ENCODE data around the gene LAMA5.

Gene LAMA5

GRCh38 chr20:62369815-62370114 is 2.7 kb upstream of the LAMA5 start:
- no peak for DNase-seq (ENCODE audit: low read depth)

GRCh38 chr20:62368976-62369814 is 2.1 kb upstream of the LAMA5 start:
- DNase-seq (ENCODE audit: low read depth): peak; percentile 43

- no peak for DNase-seq (ENCODE audit: low read depth)
Observed at GRCh38 chr20:62368392-62368975, 1.4 kb upstream of the LAMA5 start.

DNA sequence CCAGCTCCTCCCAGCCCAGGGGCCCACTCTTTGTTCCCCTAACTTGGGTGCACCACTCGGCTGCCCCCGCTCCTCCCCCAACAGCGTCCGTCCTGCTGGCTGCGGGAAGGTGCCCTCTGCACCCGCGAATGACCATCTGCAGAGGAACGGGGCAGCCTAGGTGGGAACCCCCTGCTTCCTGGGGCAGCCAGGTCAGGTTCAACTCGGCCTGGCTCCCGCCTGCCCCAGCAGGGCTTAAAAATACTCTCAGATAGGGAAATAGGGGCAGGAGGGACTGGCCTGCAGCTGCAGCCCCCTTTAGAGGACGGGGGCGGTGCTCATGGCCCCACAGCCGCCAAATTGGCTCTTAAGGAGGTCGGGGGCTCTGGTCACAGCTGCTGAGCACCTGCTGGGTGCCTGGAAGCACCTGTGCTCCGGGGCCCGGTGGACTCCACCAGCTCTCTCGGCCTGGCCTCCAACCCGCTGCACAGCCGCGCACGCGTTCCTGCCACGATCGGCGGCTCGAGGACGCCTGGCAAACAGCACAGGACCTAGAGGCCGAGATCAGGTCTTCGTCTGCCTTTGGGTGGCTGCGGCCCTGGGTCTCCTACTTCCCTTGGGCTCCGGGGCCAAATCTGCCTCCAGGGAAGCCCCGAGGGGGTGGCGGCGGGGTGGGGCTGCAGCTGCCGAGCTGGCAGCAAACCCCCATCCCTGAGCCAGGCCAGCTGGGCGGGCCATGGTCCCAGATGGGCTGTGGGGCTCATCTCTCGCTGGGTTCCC is 700 bp upstream of the LAMA5 start:
- no peak for DNase-seq (ENCODE audit: low read depth)

- no peak for DNase-seq (ENCODE audit: low read depth)
Observed at GRCh38 chr20:62366370-62367135, 559 bp downstream of the LAMA5 start.

DNA sequence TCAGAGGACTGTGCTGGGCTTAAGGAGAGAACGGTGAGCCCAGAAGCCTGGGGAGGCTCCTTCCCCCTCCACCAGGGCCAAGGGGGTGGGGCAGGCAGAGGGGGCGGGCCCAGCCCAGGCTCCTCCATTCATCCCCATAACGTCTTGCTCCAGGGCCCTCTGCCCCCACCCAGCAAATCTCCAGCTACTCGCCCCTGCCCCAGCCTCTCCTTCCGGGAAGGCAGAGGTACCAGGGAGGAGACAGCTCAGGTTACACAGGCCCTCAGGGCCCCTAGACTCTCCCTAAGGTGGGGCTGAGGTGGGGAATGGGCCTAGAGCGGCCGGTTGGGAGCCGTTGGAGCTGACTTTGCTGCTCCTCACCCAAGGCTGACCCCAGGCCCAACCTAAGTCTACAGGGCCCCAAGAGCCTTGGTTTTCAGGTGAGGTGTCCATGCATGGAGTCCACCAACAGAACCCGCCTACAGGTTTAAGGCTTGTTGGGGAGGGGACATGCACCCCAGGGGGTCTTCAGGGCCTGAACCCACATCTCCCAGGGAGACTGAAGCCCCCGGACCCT is 1.2 kb downstream of the LAMA5 start:
- no peak for DNase-seq (ENCODE audit: low read depth)

DNA sequence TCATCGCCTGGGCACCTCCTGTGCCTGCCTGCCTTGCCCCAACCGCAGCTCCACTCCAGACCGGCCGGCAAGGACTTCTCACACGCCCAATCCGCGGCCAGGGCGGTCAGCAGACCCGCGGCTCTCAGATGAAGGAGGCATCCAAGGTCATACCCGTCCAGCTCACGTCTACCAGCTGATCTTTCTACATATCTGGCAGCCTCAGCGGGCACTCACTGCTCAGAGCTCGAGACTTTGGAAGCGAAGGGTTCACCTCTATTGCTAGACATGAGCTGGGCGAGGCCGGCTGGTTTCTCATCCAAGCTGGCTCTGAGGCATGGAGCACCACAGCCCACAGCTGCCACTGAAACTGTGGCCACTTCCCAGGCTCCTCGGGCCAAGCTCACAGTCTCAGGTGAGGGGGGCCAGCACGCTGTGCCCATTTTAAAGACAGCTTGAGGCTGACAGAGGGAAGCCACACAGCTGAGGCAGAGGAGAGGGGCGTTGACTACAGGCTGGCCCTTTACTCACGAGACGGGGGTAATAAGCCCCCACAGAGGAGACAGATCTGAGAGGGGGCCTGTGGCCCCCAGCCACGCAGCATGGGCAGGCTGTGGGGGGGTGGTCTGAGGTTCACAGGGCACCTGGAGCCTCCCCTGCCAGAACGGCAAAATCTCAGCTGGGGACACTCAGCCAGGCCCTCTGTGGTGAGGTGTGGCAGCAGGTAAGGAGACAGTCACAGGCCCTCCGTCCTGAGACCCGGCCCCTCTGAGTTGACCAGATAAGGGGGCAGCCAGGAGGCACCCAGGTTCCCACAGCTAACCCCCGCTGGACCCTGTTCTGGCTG is 2.0 kb downstream of the LAMA5 start:
- peak; percentile 65 for DNase-seq (ENCODE audit: low read depth)

GRCh38 chr20:62363920-62364851 is 2.9 kb downstream of the LAMA5 start:
- peak; percentile 51 for DNase-seq (ENCODE audit: low read depth)

DNA sequence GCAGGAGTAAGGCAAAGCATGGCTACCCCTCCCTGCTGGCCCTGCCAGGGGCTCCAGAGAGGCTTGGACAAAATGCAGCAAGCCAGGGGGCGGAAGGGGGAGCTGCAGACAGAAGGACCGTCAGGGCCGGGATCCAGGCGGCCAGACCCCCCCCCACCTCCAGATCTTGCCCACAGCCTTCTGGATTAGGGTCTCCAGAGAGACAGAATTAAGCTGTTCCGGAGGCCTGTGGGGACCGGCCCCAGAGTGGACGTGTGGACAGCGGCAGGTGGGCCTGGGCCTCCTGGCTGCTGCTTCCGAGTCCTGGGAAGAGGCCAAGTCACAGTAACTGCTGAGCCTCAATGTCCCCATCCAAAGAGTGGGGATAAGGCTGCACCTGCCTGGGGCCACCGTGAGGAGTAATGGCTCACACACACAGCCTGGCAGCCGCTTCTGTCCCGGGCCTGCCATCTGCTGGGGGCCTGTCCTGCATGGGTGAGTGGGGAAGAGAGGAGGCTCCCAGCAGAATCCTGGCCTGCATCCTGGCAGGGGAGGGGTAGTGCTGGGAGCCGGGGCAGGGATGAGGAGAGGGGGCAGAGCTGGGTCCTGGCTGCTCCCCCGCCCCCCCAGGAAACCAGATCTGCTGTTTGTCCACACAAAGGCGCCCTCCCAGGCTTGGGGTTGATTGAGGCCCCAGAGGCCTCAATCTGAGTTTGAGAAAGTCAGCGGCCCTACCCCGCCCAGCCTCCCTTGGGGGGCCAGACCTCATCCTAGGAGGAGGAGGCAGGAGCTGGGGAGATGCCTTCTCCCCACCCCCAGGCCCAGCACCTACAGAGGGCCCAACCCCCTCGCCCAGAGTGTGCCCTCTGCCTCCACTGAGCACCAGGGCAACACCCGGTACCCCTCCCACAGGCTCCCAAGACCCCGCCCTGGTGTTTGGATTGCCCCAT is 3.9 kb downstream of the LAMA5 start:
- DNase-seq (ENCODE audit: low read depth): no peak

GRCh38 chr20:62362590-62362940 is 4.5 kb downstream of the LAMA5 start:
- DNase-seq (ENCODE audit: low read depth): no peak

GRCh38 chr20:62361799-62362589 is 5.1 kb downstream of the LAMA5 start:
- no peak for DNase-seq (ENCODE audit: low read depth)

GRCh38 chr20:62360854-62361798 is 6.0 kb downstream of the LAMA5 start:
- no peak for DNase-seq (ENCODE audit: low read depth)

- no peak for DNase-seq (ENCODE audit: low read depth)
Observed at GRCh38 chr20:62359491-62360121, 7.5 kb downstream of the LAMA5 start.

DNA sequence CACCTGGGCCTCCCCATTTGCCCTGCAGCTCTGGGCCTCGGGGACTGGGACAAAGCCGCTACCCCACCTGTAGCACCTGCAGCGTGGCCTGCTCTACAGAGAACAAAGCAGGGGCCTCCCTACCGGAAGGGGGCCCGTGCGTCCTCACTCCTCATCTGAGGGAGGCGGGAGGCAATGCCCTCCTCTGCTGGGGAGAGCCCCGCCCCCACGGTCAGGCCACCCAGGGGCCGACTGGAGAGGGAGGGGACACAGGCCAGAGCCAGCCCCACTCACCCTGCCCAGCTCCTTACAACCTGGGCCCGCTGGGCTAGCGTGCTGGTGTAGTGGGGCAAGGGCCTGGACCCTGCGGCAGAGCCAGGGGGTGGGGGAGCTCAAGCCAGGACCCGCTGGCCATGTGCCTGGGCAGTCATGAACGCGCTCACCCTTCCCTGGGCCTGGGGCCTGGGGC is 8.0 kb downstream of the LAMA5 start:
- DNase-seq (ENCODE audit: low read depth): no peak

DNA sequence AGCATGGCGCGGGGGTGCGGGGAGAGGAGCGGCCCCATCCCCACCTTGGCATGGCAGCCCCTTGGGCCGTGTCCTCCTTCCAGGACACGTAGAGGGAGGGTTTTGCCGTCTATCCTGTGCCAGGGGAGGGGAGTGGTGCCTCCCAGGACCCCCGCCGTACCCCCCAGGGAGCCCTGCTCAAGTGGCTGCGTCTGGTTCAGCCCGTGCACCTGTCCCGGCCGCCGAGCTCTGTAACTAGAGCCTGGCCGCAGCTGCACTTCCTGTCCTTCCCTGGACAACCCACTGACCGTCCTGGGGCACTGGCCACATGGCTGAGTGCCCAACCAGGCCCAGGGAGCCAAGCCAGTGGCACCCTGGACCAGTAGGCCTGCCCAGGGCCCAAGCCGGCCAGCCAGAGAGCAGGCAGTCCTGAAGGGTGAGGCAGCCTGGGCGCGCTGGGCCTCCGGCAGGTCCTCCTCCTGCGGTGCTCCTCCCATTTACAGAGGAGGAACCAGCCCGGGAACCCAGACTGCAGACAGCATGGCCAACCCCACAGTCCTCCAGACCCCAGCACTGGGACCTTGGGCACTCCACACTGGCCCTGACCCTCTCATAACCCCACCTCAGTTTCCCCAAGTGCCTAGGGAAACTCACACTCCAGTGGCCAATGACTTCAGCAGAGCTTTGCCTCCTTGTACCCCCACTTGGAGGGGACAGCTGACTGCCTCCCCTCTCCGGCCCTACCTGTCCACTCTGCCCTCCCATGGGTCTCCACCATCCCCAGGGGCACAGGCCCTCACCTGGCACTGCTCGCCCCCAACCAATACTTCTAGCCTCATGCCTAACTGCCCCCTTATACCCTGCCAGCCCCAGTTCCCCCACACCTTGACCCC is 8.7 kb downstream of the LAMA5 start:
- no peak for DNase-seq (ENCODE audit: low read depth)

- DNase-seq (ENCODE audit: low read depth): no peak
Observed at GRCh38 chr20:62357681-62358080, 9.4 kb downstream of the LAMA5 start.
